Heart left ventricle (tissue), 13 donors: ENCODE measurements around the gene MGAT5.

Source experiments
- CTCF ChIP-seq, 12 donors: fragments of 200-600 bp; sonication (generic) in 4 of 12; IDR thresholded peaks; one replicate each; pipeline versions ENCODE4 v1.5.0 to v1.8.0; 2018 to 2022; ENCODE audit warnings: antibody characterized with exemption in 12 of 12, mild to moderate bottlenecking in 5 of 12
- POLR2A ChIP-seq, 2 donors: fragments of 450-650 bp; IDR thresholded peaks; one replicate each; pipeline ENCODE4 v1.6.1; 2017; ENCODE audit warnings: antibody characterized with exemption in 2 of 2, mild to moderate bottlenecking in 2 of 2, moderate library complexity in 2 of 2
- donor health status: ischemic (EF 13 %, LVEDD 7.1; RV severe dilation, severe dysfunction).
- donor health status: DM: no; HTN: yes; CAD: no.
- donor health status: DM: no; HTN: no; CAD: no.
- donor health status: ischemic (EF 25% LVEDD 6.9; RV normal size, moderate dysfunction).
- donor health status: ischemic (EF 25% LVEDD 5.7; RV mildly dilated, moderate dysfunction).
- donor health status: ischemic (EF 35%, LVEDD 5.7; RV mildly dilated, moderate dysfunction).
- donor health status: nonischemic (EF 11% LVEDD 7.7; RV severe dilation, severe dysfunction).
- donor health status: DM: yes; HTN: yes; CAD: no.
- donor health status: PGD.
- donor health status: ischemic (EF 29% LVEDD 5.4; RV normal size, mild dysfunction).
- donor health status: nonischemic (EF 23%, LVEDD 6.1; RV moderate dilation, normal function).

GRCh38 chr2:134441153-134441863 is 187.4 kb downstream of the MGAT5 start:
- TF ChIP-seq CTCF (IDR thresholded peaks at IDR 0.05) = no peak
- TF ChIP-seq POLR2A (IDR thresholded peaks at IDR 0.05) = no peak
